HPDE6-E6E7 (cell line): ENCODE results near the gene DNAAF3.
"Not testable (repeated sequence)": the region's sequence is repeated elsewhere in the genome, so short reads cannot be mapped to it uniquely, and the experiment has no call there.

Source experiments
- DNase-seq: peaks from one replicate; pipeline ENCODE4 v3.0.0; 2011; ENCODE audit warnings: missing footprints; ENCODE audit errors: extremely low spot score

Gene DNAAF3

GRCh38 chr19:55166530-55167268 lies at the start of gene DNAAF3:
DNAAF3 (minus strand) TSS chr19:55166613; CDS start chr19:55166413, 200 bp downstream.
- DNase-seq, result peak; percentile 100

- no peak for DNase-seq
Measured at GRCh38 chr19:55213547-55213946, 47.1 kb upstream of the DNAAF3 start.

- DNase-seq, result no peak
Measured at GRCh38 chr19:55212447-55212846, 46.0 kb upstream of the DNAAF3 start.

DNA sequence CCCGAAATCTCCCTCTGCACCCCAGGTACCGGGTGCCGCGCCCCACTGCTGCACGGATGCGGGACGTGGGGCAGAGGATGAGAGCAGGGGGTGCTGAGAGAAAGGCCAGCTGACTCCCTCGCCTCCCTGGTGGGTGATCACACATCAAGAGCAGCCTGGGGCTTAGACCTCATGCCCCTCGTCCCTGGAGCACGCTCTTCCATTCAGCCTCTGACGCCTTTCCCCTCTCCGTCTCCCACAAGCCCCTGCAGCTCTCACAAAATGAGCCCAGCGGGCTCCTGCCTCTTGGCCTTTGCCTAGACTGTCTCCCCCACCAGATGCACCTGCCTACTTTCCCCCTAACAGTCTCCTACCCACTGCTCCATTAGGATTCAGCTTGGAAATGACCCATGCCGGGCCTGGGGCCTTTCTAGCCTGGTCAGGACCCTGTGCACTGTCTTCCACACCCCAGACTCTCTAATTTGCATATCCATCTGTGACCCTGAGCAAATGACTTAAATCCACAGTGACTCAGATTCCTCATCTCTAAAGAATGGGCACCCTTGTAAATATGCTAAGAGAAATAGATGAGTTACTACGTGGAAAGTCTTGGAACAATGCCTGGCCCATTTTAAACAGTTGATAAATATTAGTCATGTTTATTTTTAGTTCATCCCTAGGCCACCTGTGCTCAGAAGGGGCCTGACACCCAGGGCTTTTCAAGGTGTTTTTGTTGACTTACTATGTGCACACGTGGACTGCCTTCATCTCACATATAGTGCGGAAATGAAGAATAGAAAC lies 43.5 kb upstream of the DNAAF3 start:
- peak; percentile 83 for DNase-seq

DNA sequence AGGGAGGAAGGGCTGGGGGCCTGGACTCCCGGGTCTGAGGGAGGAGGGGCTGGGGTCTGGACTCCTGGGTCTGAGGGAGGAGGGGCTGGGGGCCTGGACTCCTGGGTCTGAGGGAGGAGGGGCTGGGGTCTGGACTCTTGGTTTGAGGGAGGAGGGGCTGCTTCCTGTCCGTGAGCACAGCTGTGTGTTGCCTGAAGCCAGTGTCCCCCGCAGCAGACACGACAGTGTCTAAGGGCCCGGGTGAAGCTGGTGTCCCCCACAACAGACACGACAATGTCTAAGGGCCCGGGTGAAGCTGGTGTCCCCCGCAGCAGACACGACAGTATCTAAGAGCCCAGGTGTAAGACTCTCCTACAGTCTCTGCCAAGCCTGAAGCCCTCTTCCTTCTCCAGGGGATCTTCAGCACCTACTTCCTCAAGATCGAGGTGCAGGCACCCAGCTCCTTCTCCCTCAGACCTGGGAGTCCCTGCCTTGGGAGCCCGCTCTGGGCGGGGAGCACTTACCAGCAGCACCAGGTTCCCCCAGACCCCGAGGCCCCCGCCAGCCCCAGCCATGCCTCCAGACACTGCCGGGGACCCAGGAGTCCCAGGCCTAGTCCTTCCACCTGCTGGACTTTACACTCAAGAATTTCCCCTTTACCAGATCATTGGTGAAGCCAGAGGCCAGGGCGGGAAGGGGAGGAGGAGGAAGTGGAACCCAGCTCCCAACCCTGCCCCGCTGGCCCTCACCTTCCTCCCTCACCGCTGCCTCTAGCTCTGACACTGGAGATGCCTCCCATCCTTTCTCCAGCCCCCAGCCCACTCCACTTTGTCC lies 42.7 kb upstream of the DNAAF3 start, which contains the start of gene PTPRH:
Gene PTPRH (minus strand): TSS at position 622 of the 813 bp plus-strand sequence. CDS start 68 bp downstream, at position 554.
- DNase-seq, result peak; percentile 39

GRCh38 chr19:55206664-55207500 lies 40.5 kb upstream of the DNAAF3 start:
- DNase-seq, result peak; percentile 99

- DNase-seq, result not testable (repeated sequence)
Measured at GRCh38 chr19:55202199-55202598, 35.8 kb upstream of the DNAAF3 start.

- no peak for DNase-seq
Measured at GRCh38 chr19:55199620-55200204, 33.3 kb upstream of the DNAAF3 start.

GRCh38 chr19:55198651-55199050 lies 32.2 kb upstream of the DNAAF3 start:
- no peak for DNase-seq

- no peak for DNase-seq
Measured at GRCh38 chr19:55197528-55197927, 31.1 kb upstream of the DNAAF3 start.

- no peak for DNase-seq
Measured at GRCh38 chr19:55196803-55197202, 30.4 kb upstream of the DNAAF3 start.

GRCh38 chr19:55193481-55193880 lies 27.1 kb upstream of the DNAAF3 start:
- DNase-seq, result no peak

- DNase-seq, result peak; percentile 99
Measured at GRCh38 chr19:55189403-55189835, 23.0 kb upstream of the DNAAF3 start.

DNA sequence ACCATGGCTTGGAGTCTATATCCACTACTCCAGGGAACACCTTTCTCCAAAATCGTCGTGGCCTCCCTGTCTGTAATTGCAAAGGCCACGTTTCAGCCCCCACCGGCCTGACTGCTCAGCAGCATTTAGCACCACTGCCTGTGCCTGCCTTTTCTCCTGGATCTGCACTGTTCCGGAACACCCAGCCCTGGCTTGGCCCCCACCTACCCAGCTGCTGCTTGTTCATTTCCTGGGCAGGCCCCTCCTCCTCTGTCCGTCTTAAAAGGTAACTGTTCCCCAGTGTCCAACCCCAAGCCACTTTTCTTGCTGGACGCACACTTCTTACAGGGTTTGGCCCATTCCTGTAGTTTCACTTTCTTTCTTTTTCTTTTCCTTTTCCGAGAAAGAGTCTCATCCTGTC lies 22.2 kb upstream of the DNAAF3 start:
- no peak for DNase-seq

DNA sequence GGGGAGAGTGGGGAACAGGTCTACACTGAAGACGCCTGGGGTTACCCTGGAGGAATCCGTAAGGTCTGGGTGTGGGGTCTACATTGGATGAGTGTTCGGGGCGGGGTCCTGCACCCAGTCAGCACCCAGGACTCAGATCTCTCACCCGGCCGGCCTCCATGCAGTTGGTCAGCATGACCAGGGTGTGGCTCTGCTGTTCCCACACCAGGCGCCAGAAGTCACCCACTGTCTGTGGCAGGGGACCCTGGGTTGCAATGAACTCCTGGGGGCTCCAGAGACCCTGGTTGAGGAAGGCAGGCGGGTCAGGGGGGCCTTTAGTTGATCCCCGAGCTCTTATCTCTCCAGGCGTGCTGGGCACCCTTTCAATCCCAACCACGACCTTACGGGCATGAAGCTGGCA lies 19.7 kb upstream of the DNAAF3 start:
- no peak for DNase-seq

GRCh38 chr19:55181740-55182139 lies 15.3 kb upstream of the DNAAF3 start:
- DNase-seq, result no peak

- peak; percentile 57 for DNase-seq
Measured at GRCh38 chr19:55179606-55180484, 13.4 kb upstream of the DNAAF3 start, which contains the start of gene SYT5. SYT5 (minus strand) TSS chr19:55180289; CDS start chr19:55179041, 1,248 bp downstream.

- no peak for DNase-seq
Measured at GRCh38 chr19:55178781-55179599, 12.6 kb upstream of the DNAAF3 start.

GRCh38 chr19:55176076-55176475 lies 9.7 kb upstream of the DNAAF3 start:
- no peak for DNase-seq
